Psoas muscle (tissue), 8 donors: Measurements from ENCODE around the gene SRPK3. TPM values are rescaled to one million over a fixed set of nuclear protein-coding genes. Genes with fewer than 3 reads are reported as not detected.
A peak's percentile ranks its signal among the peaks of the same experiment; 100 is the strongest.

Source experiments
- ATAC-seq, 4 donors: fragments of 200-7000 bp; cut with Tn5 transposase; one replicate each; pipeline ENCODE4 v1.9.1; 2020; ENCODE audit warnings: moderate library complexity in 3 of 4, mild to moderate bottlenecking in 2 of 4
- DNase-seq, 2 donors: peaks; one replicate each; pipeline ENCODE4 v3.0.0-alpha.2; 2020
- H3K27ac ChIP-seq: fragments of 200-600 bp; one replicate; pipeline ENCODE4 v1.8.0; 2022
- H3K27me3 ChIP-seq, 3 donors: fragments of 200-600 bp in 1 of 3; one replicate each; pipeline versions ENCODE4 v1.6.1 to v1.8.0; 2013 to 2022; ENCODE audit warnings: low read length in 2 of 3, mild to moderate bottlenecking in 2 of 3, moderate library complexity in 1 of 3; ENCODE audit not compliant: insufficient read depth in 3 of 3
- H3K36me3 ChIP-seq, 2 donors: fragments of 200-600 bp in 1 of 2; one replicate each; pipeline versions ENCODE4 v1.6.1 to v1.8.0; 2013 to 2022; ENCODE audit warnings: low read depth in 1 of 2, mild to moderate bottlenecking in 1 of 2, moderate library complexity in 1 of 2; ENCODE audit not compliant: insufficient read depth in 1 of 2
- H3K4me1 ChIP-seq: fragments of 200-600 bp; one replicate; pipeline ENCODE4 v1.8.0; 2022
- H3K4me3 ChIP-seq: fragments of 200-600 bp; one replicate; pipeline ENCODE4 v1.8.0; 2022; ENCODE audit warnings: mild to moderate bottlenecking
- H3K9me3 ChIP-seq: fragments of 200-600 bp; one replicate; pipeline ENCODE4 v1.8.0; 2022
- WGBS, 3 donors: extraction: QIAGEN DNeasy Blood & Tissue Kit; methylation state at CpG; one replicate each; pipeline versions ENCODE4 v1.1.6 to v1.1.7; 2013; 5-methylcytosine and 5-hydroxymethylcytosine counted together
- intact Hi-C, 2 donors: fragments of 100-400 bp; cut with DNase I; formaldehyde crosslinking; loops; one replicate each; pipeline versions ENCODE4 v1.11.0 to v1.14.2; 2022
- polyA plus RNA-seq, 3 donors: library from polyadenylated mRNA; stranded (reverse); fragments of 200-250 nt; gene quantifications; one replicate each; pipeline ENCODE4 v1.2.3, GENCODE V29; 2013
- total RNA-seq, 4 donors: library from RNA; stranded (reverse); fragmentation: NEBNext Ultra II Directional in 2 of 4; extraction: Animal tissue kit (Norgen Biotek cat#: 25700) in 2 of 4; gene quantifications; one replicate each; pipeline versions ENCODE4 v1.2.1 to v1.2.4, GENCODE V29; 2021 to 2023
- TF ChIP-seq, protein P1 (sequence below): fragments of 200-600 bp; IDR thresholded peaks from one replicate; pipeline ENCODE4 v1.8.0; 2022; ENCODE audit warnings: antibody characterized with exemption
- donor health status: healthy with polysubstance abuse.
- donor health status: DM: no; HTN: no; CAD: no; lungs with moderate emphysema.
- donor health status: Bipolar disorder and iron deficiency.
- donor health status: healthy.
- donor health status: DM: yes; HTN: yes; CAD: no.
- donor health status: DM: no; HTN: no; CAD: no.
- donor health status: DM: no; HTN: no; CAD: no.
- donor health status: DM: yes; HTN: yes; CAD: no.

SRPK3 gene
- total and polyA plus RNA-seq, 7 donors, result 14.5 to 140 (median 43.7) TPM

- peak; percentile 12 to 40 for DNase-seq
- H3K9me3 ChIP-seq, result no peaks in the 10 kb centered on the region
- H3K4me1 ChIP-seq, result no peaks in the 10 kb centered on the region
- no peak overlapping the region for H3K4me3 ChIP-seq
- 93 to 94% (median 93%) methylated on average over 32 to 48 of the region's 48 CpGs for WGBS, 3 donors
- H3K27ac ChIP-seq, result no peak overlapping the region
- no peaks in the 10 kb centered on the region for H3K36me3 ChIP-seq
- TF ChIP-seq, protein P1, sequence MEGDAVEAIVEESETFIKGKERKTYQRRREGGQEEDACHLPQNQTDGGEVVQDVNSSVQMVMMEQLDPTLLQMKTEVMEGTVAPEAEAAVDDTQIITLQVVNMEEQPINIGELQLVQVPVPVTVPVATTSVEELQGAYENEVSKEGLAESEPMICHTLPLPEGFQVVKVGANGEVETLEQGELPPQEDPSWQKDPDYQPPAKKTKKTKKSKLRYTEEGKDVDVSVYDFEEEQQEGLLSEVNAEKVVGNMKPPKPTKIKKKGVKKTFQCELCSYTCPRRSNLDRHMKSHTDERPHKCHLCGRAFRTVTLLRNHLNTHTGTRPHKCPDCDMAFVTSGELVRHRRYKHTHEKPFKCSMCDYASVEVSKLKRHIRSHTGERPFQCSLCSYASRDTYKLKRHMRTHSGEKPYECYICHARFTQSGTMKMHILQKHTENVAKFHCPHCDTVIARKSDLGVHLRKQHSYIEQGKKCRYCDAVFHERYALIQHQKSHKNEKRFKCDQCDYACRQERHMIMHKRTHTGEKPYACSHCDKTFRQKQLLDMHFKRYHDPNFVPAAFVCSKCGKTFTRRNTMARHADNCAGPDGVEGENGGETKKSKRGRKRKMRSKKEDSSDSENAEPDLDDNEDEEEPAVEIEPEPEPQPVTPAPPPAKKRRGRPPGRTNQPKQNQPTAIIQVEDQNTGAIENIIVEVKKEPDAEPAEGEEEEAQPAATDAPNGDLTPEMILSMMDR, result no peak
- H3K27me3 ChIP-seq, result no peaks in the 10 kb centered on the region
- intact Hi-C loops, result no loop called here
- no peak for ATAC-seq
Observed at GRCh38 chrX:153773741-153774575, 6.9 kb upstream of the SRPK3 start.

GRCh38 chrX:153774576-153775292 is 6.1 kb upstream of the SRPK3 start:
- intact Hi-C loops, result no loop called here
- H3K27me3 ChIP-seq, result no peaks in the 10 kb centered on the region
- H3K27ac ChIP-seq, result no peak overlapping the region
- H3K4me3 ChIP-seq, result no peak overlapping the region
- 91 to 97% (median 92%) methylated on average over 22 to 37 of the region's 37 CpGs for whole genome bisulfite sequencing, 3 donors
- TF ChIP-seq, protein P1, result no peak
- H3K36me3 ChIP-seq, result no peaks in the 10 kb centered on the region
- DNase-seq, result peak in 1 of 2 donors; percentile 39
- H3K4me1 ChIP-seq, result no peaks in the 10 kb centered on the region
- ATAC-seq, result no peak
- H3K9me3 ChIP-seq, result no peaks in the 10 kb centered on the region

GRCh38 chrX:153775293-153776119 is 5.3 kb upstream of the SRPK3 start:
- ATAC-seq (no peak), DNase-seq (peak; percentile 6 to 35)
- intact Hi-C loops, result no loop called here
- WGBS, 3 donors, result 89 to 96% (median 93%) methylated on average over 17 to 42 of the region's 42 CpGs
- Histone ChIP-seq H3K4me1 (no peaks in the 10 kb centered on the region), H3K27ac (no peak overlapping the region), H3K27me3 (no peaks in the 10 kb centered on the region), H3K4me3 (no peak overlapping the region), H3K36me3 (no peaks in the 10 kb centered on the region), H3K9me3 (no peaks in the 10 kb centered on the region)
- TF ChIP-seq, protein P1, result no peak

GRCh38 chrX:153776120-153776599 is 4.7 kb upstream of the SRPK3 start:
- intact Hi-C loops, result no loop called here
- 74 to 100% (median 78%) methylated on average over 1 to 20 of the region's 20 CpGs for WGBS, 3 donors
- Histone ChIP-seq H3K9me3 (no peaks in the 10 kb centered on the region), H3K4me1 (no peaks in the 10 kb centered on the region), H3K27me3 (no peaks in the 10 kb centered on the region), H3K36me3 (no peaks in the 10 kb centered on the region), H3K4me3 (no peak overlapping the region), H3K27ac (no peak overlapping the region)
- DNase-seq, result peak in 1 of 2 donors; percentile 18
- no peak for ATAC-seq
- TF ChIP-seq, protein P1, result no peak
